Chondrocyte (in vitro differentiated cells): Measurements from ENCODE around the gene OR5P2. TPM values are rescaled to one million over a fixed set of nuclear protein-coding genes. Genes with fewer than 3 reads are reported as not detected.
"Not testable (repeated sequence)": the region's sequence is repeated elsewhere in the genome, so short reads cannot be mapped to it uniquely, and the experiment has no call there.

Experiments used
- DNase-seq: peaks from one replicate; pipeline ENCODE4 v3.0.0; 2021; ENCODE audit warnings: mixed read lengths, low spot score
- H3K27ac Mint-ChIP-seq: one replicate; pipeline ENCODE4 v1.8.0; 2021; ENCODE audit warnings: mild to moderate bottlenecking, moderate library complexity, mixed read lengths; ENCODE audit not compliant: unreplicated experiment
- H3K27me3 Mint-ChIP-seq: 2 replicates; pipeline ENCODE4 v1.8.0; 2021; ENCODE audit warnings: low read depth, mixed read lengths
- H3K36me3 Mint-ChIP-seq: 2 replicates; pipeline ENCODE4 v1.8.0; 2021; ENCODE audit warnings: low read depth, mixed read lengths
- H3K4me1 Mint-ChIP-seq: 2 replicates; pipeline ENCODE4 v1.8.0; 2021; ENCODE audit warnings: low read depth, mild to moderate bottlenecking, mixed read lengths
- H3K4me3 Mint-ChIP-seq: one replicate; pipeline ENCODE4 v1.8.0; 2021; ENCODE audit warnings: mild to moderate bottlenecking, moderate library complexity, mixed read lengths; ENCODE audit not compliant: unreplicated experiment
- H3K9me3 Mint-ChIP-seq: 2 replicates; pipeline ENCODE4 v1.8.0; 2021; ENCODE audit warnings: low read depth, mixed read lengths
- total RNA-seq: library from RNA; stranded (reverse); gene quantifications from 3 replicates; pipeline ENCODE4 v1.2.1, GENCODE V29; 2021
- TF ChIP-seq, protein P1 (sequence below): fragments of 200-600 bp; sonication (generic); IDR thresholded peaks from 2 replicates; pipeline ENCODE4 v1.5.0; 2021; ENCODE audit warnings: antibody characterized with exemption, mild to moderate bottlenecking, moderate library complexity

OR5P2 gene
- total RNA-seq, 1 donor from 2014 or later, result not detected

DNA sequence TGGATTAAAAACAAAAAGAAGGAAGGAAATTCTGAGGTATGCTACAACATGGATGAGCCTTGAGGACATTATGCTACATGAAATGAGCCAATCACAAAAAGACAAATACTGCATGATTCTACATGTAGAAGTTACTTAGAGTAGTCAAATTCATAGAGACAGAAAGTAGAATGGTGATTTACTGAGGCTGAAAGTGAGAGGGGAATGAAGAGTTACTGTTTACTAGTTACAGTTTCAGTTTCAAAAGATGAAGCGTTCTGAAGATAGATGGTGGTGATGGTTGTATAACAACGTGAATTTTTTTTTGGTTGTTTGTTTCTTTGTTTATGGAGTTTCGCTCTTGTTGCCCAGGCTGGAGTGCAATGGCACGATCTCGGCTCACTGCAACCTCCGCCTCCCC, 9.5 kb downstream of the OR5P2 start:
- no peak for DNase-seq

DNA sequence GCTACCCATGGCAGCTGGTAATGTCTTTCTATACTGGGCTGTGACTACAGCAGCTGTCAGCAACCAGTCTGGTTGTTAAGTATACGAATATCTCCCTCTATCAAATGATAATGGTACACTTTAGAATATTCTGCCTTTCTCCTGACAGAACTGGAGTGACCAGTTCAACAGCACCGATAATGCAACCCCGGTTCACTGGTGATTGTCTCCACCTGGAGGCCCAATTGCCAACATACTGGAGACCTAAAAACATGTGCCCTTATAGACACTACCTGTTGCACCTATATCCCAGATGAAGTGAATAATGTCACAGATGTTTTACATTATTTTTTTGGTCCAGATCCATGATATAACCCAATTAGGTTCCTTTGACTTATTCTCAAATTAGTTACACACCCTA, 21.1 kb downstream of the OR5P2 start:
- no peaks in the 10 kb centered on the region for H3K9me3 Mint-ChIP-seq

More for the DNA sequence above, 9.5 kb downstream of the OR5P2 start:
- peaks cover 17% of the 10 kb centered on the region for H3K9me3 Mint-ChIP-seq
- H3K27me3 Mint-ChIP-seq, result no peaks in the 10 kb centered on the region
- no peak overlapping the region for H3K27ac Mint-ChIP-seq
- H3K4me3 Mint-ChIP-seq, result no peak overlapping the region
- H3K36me3 Mint-ChIP-seq, result peaks cover 2% of the 10 kb centered on the region
- TF ChIP-seq, protein P1, sequence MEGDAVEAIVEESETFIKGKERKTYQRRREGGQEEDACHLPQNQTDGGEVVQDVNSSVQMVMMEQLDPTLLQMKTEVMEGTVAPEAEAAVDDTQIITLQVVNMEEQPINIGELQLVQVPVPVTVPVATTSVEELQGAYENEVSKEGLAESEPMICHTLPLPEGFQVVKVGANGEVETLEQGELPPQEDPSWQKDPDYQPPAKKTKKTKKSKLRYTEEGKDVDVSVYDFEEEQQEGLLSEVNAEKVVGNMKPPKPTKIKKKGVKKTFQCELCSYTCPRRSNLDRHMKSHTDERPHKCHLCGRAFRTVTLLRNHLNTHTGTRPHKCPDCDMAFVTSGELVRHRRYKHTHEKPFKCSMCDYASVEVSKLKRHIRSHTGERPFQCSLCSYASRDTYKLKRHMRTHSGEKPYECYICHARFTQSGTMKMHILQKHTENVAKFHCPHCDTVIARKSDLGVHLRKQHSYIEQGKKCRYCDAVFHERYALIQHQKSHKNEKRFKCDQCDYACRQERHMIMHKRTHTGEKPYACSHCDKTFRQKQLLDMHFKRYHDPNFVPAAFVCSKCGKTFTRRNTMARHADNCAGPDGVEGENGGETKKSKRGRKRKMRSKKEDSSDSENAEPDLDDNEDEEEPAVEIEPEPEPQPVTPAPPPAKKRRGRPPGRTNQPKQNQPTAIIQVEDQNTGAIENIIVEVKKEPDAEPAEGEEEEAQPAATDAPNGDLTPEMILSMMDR, result no peak
- H3K4me1 Mint-ChIP-seq, result no peaks in the 10 kb centered on the region

DNA sequence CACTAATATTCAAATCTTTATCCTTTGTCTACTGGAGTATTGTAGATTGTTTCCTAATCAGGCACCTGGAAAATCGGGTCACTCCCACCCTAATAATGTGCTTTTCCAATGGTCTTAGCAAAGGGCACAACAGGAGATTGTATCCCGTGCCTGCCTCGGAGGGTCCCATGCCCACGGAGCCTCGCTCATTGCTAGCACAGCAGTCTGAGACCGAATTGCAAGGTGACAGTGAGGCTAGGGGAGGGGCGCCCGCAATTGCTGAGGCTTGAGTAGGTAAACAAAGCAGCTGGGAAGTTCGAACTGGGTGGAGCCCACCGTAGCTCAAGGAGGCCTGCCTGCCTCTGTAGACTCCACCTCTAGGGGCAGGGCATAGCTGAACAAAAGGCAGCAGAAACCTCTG, 32.4 kb downstream of the OR5P2 start:
- H3K4me3 Mint-ChIP-seq, H3K27me3 Mint-ChIP-seq, H3K27ac Mint-ChIP-seq, H3K36me3 Mint-ChIP-seq, H3K4me1 Mint-ChIP-seq, DNase-seq: not testable (repeated sequence)
- peaks cover 27% of the 10 kb centered on the region for H3K9me3 Mint-ChIP-seq

More for the DNA sequence above, 21.1 kb downstream of the OR5P2 start:
- Mint-ChIP-seq H3K27ac (no peak overlapping the region), H3K4me3 (no peak overlapping the region), H3K4me1 (no peaks in the 10 kb centered on the region), H3K36me3 (no peaks in the 10 kb centered on the region), H3K27me3 (no peaks in the 10 kb centered on the region)
- no peak for DNase-seq
- TF ChIP-seq, protein P1, result no peak

DNA sequence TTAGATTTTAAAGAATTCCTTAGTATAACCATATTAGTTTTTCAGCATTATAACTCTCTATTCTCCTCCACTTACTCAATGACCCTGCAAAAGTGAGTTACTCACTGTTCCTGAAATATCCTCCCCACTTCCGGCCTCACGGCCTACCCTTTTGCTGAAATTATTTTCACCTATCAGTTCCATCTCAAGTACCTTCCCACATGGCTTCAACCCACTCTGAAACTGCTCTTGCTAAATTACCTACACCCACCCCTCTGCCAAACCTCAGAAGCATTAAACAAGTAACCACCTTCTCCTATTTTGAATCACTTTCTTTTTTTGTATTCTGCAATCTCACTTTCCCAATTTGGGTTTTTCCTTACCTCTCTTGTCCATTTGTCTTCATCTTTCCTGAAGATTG, 37.7 kb downstream of the OR5P2 start:
- peaks cover 11% of the 10 kb centered on the region for H3K9me3 Mint-ChIP-seq
- no peaks in the 10 kb centered on the region for H3K36me3 Mint-ChIP-seq
- DNase-seq, result no peak
- H3K4me3 Mint-ChIP-seq, result no peak overlapping the region
- no peak overlapping the region for H3K27ac Mint-ChIP-seq
- no peaks in the 10 kb centered on the region for H3K4me1 Mint-ChIP-seq
- peaks cover 2% of the 10 kb centered on the region for H3K27me3 Mint-ChIP-seq
- TF ChIP-seq, protein P1, result no peak

- TF ChIP-seq, protein P1, result no peak
- H3K27ac Mint-ChIP-seq, result no peak overlapping the region
- H3K36me3 Mint-ChIP-seq, result peaks cover 1% of the 10 kb centered on the region
- H3K4me3 Mint-ChIP-seq, result no peak overlapping the region
- peaks cover 3% of the 10 kb centered on the region for H3K27me3 Mint-ChIP-seq
- no peaks in the 10 kb centered on the region for H3K4me1 Mint-ChIP-seq
- no peak for DNase-seq
- H3K9me3 Mint-ChIP-seq, result no peaks in the 10 kb centered on the region
Observed at GRCh38 chr11:7749456-7749855, 47.3 kb downstream of the OR5P2 start.

Other genes with a start within 250 kb of the OR5P2 start
- gene CYB5R2, start 123.4 kb downstream of the OR5P2 start, total RNA-seq, result 7.0 to 12.7 TPM (median 12.6 TPM) in 3 replicates
- gene OVCH2, start 90.5 kb downstream of the OR5P2 start, total RNA-seq, result 0.67 to 1.2 TPM (median 0.92 TPM) in 3 replicates
- 0.30 to 0.46 TPM in 2 of 3 replicates, not detected in the other for gene OR5P3, start 33.9 kb upstream of the OR5P2 start, total RNA-seq
- gene OR10A6, start 134.3 kb upstream of the OR5P2 start, total RNA-seq, result not detected in 3 replicates
- not detected in 3 replicates for gene OR10A3, start 144.8 kb upstream of the OR5P2 start, total RNA-seq
- 0.70 to 2.6 TPM (median 0.90 TPM) in 3 replicates for gene NLRP10, start 168.5 kb upstream of the OR5P2 start, total RNA-seq
- gene EIF3F, start 190.4 kb upstream of the OR5P2 start, total RNA-seq, result 208 to 225 TPM (median 219 TPM) in 3 replicates